HG03521 (cell line): Measurements from ENCODE around the gene CCKAR.

ENCODE experiments used
- ATAC-seq: cut with Tn5 transposase; IDR thresholded peaks from one replicate; pipeline ENCODE4 v1.9.1; 2021; ENCODE audit warnings: mild to moderate bottlenecking, moderate library complexity; ENCODE audit not compliant: unreplicated experiment

Gene CCKAR

GRCh38 chr4:26491449-26492170, 1.3 kb upstream of the CCKAR start:
- ATAC-seq, result no peak

DNA sequence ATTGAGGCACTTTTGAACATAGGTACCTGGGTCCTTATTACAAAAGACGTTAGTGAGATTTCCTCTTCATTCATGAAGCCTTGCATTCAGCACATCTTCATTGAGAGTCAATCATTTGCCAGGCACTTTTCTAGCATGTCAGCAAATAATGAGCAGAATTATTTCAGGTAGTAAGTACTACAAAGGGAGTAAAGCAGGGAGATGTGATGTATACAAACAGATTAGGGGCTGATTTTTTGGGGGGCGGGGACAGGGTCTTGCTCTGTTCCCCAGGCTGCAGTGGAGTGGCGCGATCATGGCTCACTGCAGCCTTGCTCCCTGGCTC, 638 bp upstream of the CCKAR start:
- ATAC-seq, result no peak

DNA sequence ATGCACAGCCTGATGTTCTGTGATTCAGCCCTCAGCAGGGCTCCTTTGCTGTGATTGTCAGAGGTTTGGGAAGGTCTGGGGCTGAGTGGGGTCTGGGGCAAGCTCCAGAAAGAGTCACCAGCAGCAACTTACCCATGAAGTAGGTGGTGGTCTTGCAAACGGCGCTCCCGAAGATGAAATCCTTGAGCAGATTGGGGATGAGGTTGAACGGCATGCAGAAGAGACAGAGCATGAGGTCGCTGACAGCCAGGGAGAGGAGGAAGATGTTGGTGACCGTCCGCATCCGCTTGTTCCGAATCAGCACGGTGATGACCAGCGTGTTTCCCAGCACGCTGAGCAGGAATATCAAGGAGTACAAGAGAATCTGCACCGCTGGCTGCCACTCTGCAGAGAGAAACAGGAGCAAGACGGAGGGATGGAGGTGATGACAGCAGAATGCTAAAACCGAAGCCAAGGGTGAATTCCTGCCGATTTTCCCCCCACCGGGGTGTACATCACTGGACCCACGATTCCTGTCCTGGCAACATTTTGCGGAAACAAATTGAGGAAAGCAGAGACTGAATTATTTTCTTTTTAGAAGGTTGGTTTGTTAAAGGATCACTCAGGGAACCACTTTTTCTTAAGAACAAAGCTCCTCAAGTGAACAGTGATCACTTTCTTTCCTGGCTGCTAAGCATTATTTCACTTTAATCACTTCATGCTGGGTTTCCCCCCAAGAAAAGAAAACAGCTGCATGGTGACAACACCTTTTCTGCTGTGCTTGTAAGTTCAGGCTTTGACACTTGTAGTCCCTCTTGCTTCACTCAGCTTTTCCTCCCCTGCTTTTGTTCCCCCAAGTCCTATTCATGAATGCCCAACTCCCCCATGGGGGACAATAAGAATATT, 941 bp downstream of the CCKAR start:
- ATAC-seq, result no peak

GRCh38 chr4:26485684-26486083, 4.6 kb downstream of the CCKAR start:
- ATAC-seq, result no peak

- no peak for ATAC-seq
Measured at GRCh38 chr4:26484516-26484915, 5.8 kb downstream of the CCKAR start.

DNA sequence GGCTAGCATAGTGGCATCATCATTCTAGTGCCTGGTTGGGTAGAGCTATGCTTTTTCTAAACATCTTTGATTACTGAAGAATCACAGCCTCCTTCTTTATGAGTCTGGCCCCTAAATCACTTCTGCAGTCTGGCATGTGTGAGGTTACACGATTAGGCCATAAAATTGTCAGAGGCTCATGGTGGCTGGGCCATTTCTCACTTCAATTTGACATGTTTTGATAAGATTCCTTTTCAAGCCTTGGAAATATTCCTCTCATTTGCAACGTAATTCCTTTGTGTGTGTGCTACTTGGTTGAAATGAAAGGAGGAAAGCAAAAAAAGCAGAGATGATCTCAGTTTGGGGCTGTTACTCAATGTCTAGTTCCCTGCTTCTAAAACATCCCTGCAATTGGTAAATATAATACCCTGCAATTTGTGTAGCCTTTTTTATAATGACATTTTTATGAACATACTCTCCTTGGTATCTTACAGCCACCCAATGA, 6.2 kb downstream of the CCKAR start:
- no peak for ATAC-seq

GRCh38 chr4:26482508-26483462, 7.5 kb downstream of the CCKAR start:
- ATAC-seq, result no peak

- ATAC-seq, result no peak
Measured at GRCh38 chr4:26478330-26478729, 12.0 kb downstream of the CCKAR start.

- no peak for ATAC-seq
Measured at GRCh38 chr4:26476545-26476944, 13.7 kb downstream of the CCKAR start.

- no peak for ATAC-seq
Measured at GRCh38 chr4:26475716-26476115, 14.6 kb downstream of the CCKAR start.

GRCh38 chr4:26474551-26474950, 15.7 kb downstream of the CCKAR start:
- no peak for ATAC-seq

DNA sequence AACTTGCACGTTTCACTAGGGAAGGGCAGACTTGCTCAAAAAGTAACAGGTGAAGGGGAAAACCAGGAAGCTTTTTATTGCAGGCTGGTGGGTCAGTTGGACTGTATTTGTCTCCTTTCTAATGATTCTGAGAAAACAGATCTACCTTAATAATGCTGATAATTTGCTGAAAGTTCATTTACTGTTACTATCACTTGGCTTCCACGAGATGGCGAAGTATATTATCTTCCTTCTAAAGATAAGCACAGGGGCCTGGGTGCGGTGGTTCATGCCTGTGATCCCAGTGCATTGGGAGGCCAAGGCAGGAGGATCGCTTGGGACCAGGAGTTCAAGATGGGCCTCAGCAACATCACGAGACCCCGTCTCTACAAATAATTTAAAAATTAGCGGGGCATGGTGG, 16.4 kb downstream of the CCKAR start:
- ATAC-seq, result no peak

DNA sequence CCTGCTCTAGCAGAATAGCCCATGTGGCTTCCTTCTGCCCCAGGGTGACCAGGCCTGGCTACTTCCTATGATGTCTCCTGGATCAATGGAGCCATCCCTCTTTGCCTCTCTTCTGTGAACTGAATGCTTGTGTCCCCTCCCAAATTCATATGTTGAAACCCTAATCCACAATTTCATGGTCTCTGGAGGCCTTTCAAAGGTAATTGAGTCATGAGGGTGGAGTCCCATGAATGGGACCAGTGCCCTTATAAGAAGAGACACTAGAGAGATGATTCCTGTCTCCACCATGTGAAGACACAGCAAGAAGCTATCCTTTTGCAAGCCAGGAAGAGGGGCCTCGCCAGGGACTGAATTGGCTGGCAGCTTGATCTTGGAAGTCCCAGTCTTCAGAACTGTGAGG, 18.4 kb downstream of the CCKAR start:
- ATAC-seq, result no peak

GRCh38 chr4:26468977-26469376, 21.3 kb downstream of the CCKAR start:
- no peak for ATAC-seq

DNA sequence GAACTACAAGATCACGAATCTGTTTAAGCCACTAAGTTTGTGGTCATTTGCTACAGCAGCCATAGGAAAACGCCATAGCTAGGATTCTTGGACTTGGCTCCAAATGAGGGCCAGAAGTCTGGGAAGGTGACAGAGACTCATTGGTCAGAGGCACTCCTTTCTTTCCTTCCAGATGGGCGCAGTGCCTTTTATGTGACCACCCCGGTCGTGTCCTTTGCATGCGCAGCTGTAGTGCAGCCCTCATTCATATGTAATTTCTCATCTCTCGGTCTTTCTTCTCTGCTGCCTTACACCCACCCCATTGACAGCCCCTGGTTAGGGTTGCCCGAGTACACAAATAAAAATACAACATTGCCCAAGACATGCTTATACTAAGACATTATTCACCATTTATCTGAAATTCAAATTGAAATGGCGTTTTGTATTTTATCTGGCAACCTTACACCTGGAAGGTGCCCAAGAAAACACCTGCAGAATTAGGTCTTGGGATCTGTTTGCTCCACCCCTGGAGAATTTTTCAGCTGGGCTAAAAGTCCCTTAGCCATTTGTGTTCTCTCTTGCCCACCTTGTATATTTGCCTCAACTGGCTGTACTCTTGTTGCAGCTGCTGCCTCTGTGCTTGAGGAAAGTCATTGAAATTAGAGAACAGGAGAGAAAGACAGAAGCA, 21.9 kb downstream of the CCKAR start:
- ATAC-seq, result no peak

GRCh38 chr4:26467724-26468123, 22.6 kb downstream of the CCKAR start:
- no peak for ATAC-seq

DNA sequence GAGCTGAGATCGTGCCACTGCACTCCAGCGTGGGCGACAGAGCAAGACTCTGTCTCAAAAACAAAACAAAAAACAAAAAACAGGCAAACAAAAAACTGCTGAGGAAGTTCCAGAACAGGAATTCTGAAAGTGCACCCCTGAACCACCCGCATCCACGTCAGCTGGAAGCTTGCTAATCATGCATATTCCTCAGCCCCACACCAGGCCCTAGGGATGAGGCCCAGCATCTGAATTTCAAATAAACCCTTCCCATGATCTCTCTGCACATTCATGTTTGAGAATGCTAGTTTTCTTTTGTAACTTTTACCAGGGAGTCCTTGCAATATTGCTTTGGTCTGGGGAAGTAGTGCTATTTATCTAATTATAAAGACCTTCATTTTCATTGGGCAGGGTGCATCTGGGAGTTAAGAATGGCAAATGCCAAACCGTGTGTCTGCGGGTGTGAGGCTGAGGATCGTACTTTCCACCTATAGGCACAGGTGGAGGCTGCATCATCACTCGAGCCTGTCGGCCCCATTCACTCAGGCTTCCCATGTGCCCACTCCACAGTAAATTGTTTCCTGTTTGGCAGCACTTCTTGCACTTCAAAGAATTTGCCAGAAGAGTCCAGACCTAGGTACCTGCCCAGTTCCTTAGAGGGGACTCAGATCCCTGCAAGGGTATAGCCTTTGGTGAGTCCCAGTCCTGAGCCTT, 23.6 kb downstream of the CCKAR start:
- ATAC-seq, result no peak

- ATAC-seq, result no peak
Measured at GRCh38 chr4:26464420-26465095, 25.7 kb downstream of the CCKAR start.

DNA sequence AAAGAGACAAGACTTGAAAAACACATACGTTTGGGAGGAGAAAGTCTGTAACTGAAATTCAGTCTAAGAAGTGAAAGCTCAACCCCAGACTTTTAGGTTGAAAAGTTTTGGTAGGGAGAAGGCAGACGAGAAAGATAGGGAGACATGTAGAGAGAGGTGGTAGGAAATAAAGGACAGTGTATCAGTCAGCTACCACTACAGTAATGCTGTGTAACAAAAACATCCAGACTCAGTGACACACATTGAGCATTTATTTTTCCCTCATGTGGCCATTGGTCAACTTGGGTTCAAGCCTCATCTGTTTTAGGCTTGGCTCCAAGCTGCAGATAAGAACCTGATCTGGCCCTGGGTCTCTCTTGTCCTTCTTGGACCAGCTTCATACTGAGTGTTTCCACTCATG, 26.9 kb downstream of the CCKAR start:
- no peak for ATAC-seq
